Esophagus squamous epithelium (tissue), 4 donors: Measurements from ENCODE around the gene CDKL4.

Source experiments
- CTCF ChIP-seq, 6 experiments: fragments of 450-650 bp in 4 of 6; fragments of 200-600 bp in 2 of 6; sonication (generic) in 2 of 6; IDR thresholded peaks; one replicate each; pipeline ENCODE4 v1.5.1; 2016 to 2019; ENCODE audit warnings: antibody characterized with exemption in 6 of 6, mild to moderate bottlenecking in 4 of 6, moderate library complexity in 4 of 6
- POLR2A ChIP-seq, 4 donors: fragments of 450-650 bp; IDR thresholded peaks; one replicate each; pipeline ENCODE4 v1.6.1; 2017; ENCODE audit warnings: antibody characterized with exemption in 4 of 4, mild to moderate bottlenecking in 4 of 4, moderate library complexity in 3 of 4

- no peak for TF ChIP-seq CTCF (IDR thresholded peaks at IDR 0.05)
- no peak for TF ChIP-seq POLR2A (IDR thresholded peaks at IDR 0.05)
Observed at GRCh38 chr2:39241588-39241987, 2.2 kb downstream of the CDKL4 start.
